Natural killer cell treated with Interleukin-12 subunit alpha and Interleukin-12 subunit beta and Interleukin-15 and Interleukin-18, amount 100 ng/mL, for 72 hours (primary cell): Measurements from ENCODE around the gene SEC61G. TPM values are rescaled to one million over a fixed set of nuclear protein-coding genes. Genes with fewer than 3 reads are reported as not detected.

ENCODE experiments used
- ATAC-seq, 2 donors: fragments of 150-1000 bp; cut with Tn5 transposase in 1 of 2; sonication (Bioruptor Pico), chemical (Tn5 transposase) in 1 of 2; 2 replicates each; pipeline ENCODE4 v1.10.0; 2021
- DNase-seq: peaks from one replicate; pipeline ENCODE4 v3.0.0; 2022; ENCODE audit warnings: low spot score
- H3K27ac Mint-ChIP-seq, 2 donors: 1 replicate in 1 of 2; 2 replicates in 1 of 2; pipeline ENCODE4 v1.8.0; 2022; ENCODE audit warnings: mixed read lengths in 2 of 2, mild to moderate bottlenecking in 1 of 2, moderate library complexity in 1 of 2
- H3K27me3 Mint-ChIP-seq, 2 donors: 1 replicate in 1 of 2; 2 replicates in 1 of 2; pipeline ENCODE4 v1.8.0; 2022; ENCODE audit warnings: mixed read lengths in 2 of 2
- H3K36me3 Mint-ChIP-seq: one replicate; pipeline ENCODE4 v1.8.0; 2022; ENCODE audit warnings: mixed read lengths
- H3K4me1 Mint-ChIP-seq, 2 donors: 1 replicate in 1 of 2; 2 replicates in 1 of 2; pipeline ENCODE4 v1.8.0; 2022; ENCODE audit warnings: low read depth in 2 of 2, mixed read lengths in 2 of 2, mild to moderate bottlenecking in 1 of 2
- H3K4me3 Mint-ChIP-seq: one replicate; pipeline ENCODE4 v1.8.0; 2022; ENCODE audit warnings: mixed read lengths
- H3K9me3 Mint-ChIP-seq: 2 replicates; pipeline ENCODE4 v1.8.0; 2022; ENCODE audit warnings: mixed read lengths
- total RNA-seq, 2 donors: library from RNA; stranded (reverse); gene quantifications; one replicate each; pipeline ENCODE4 v1.2.3, GENCODE V29; 2022

Gene SEC61G
- total RNA-seq, 2 donors from 2014 or later, result 125 to 229 TPM

- no peaks in the 10 kb centered on the region for H3K4me1 Mint-ChIP-seq
- H3K36me3 Mint-ChIP-seq, result no peaks in the 10 kb centered on the region
- H3K9me3 Mint-ChIP-seq, result peaks cover 6% of the 10 kb centered on the region
- no peak for ATAC-seq
- no peak overlapping the region for H3K27ac Mint-ChIP-seq
- no peaks in the 10 kb centered on the region for H3K27me3 Mint-ChIP-seq
- no peak for DNase-seq
- no peak overlapping the region for H3K4me3 Mint-ChIP-seq
Measured at GRCh38 chr7:54728411-54728810, 30.6 kb downstream of the SEC61G start.

GRCh38 chr7:54725255-54725654 is 33.8 kb downstream of the SEC61G start:
- ATAC-seq, result no peak
- H3K27me3 Mint-ChIP-seq, result peaks cover 0 to 2% of the 10 kb centered on the region in 2 donors
- peaks cover 6% of the 10 kb centered on the region for H3K9me3 Mint-ChIP-seq
- H3K4me3 Mint-ChIP-seq, result no peak overlapping the region
- H3K36me3 Mint-ChIP-seq, result no peaks in the 10 kb centered on the region
- peaks cover 0 to 5% of the 10 kb centered on the region in 2 donors for H3K4me1 Mint-ChIP-seq
- H3K27ac Mint-ChIP-seq, result no peak overlapping the region
- DNase-seq, result no peak

GRCh38 chr7:54722502-54722901 is 36.5 kb downstream of the SEC61G start:
- no peak overlapping the region for H3K27ac Mint-ChIP-seq
- peaks cover 9% of the 10 kb centered on the region for H3K9me3 Mint-ChIP-seq
- no peaks in the 10 kb centered on the region for H3K36me3 Mint-ChIP-seq
- peaks cover 0 to 5% of the 10 kb centered on the region in 2 donors for H3K4me1 Mint-ChIP-seq
- H3K4me3 Mint-ChIP-seq, result no peak overlapping the region
- no peak for ATAC-seq
- H3K27me3 Mint-ChIP-seq, result peaks cover 0 to 2% of the 10 kb centered on the region in 2 donors
- DNase-seq, result no peak

GRCh38 chr7:54722026-54722425 is 37.0 kb downstream of the SEC61G start:
- Mint-ChIP-seq H3K27me3 (peaks cover 0 to 2% of the 10 kb centered on the region in 2 donors), H3K9me3 (peaks cover 9% of the 10 kb centered on the region), H3K4me1 (peaks cover 0 to 5% of the 10 kb centered on the region in 2 donors), H3K4me3 (no peak overlapping the region), H3K36me3 (no peaks in the 10 kb centered on the region), H3K27ac (no peak overlapping the region)
- ATAC-seq, result no peak
- no peak for DNase-seq

GRCh38 chr7:54719974-54720373 is 39.0 kb downstream of the SEC61G start:
- Mint-ChIP-seq H3K4me3 (no peak overlapping the region), H3K4me1 (peaks cover 0 to 5% of the 10 kb centered on the region in 2 donors), H3K36me3 (no peaks in the 10 kb centered on the region), H3K9me3 (peaks cover 10% of the 10 kb centered on the region), H3K27ac (no peak overlapping the region), H3K27me3 (peaks cover 0 to 2% of the 10 kb centered on the region in 2 donors)
- DNase-seq, result no peak
- no peak for ATAC-seq

- Mint-ChIP-seq H3K4me1 (peaks cover 0 to 5% of the 10 kb centered on the region in 2 donors), H3K9me3 (peaks cover 12% of the 10 kb centered on the region), H3K27ac (no peak overlapping the region), H3K27me3 (peaks cover 0 to 2% of the 10 kb centered on the region in 2 donors), H3K4me3 (no peak overlapping the region), H3K36me3 (no peaks in the 10 kb centered on the region)
- DNase-seq, result no peak
- ATAC-seq, result peak in 1 of 2 donors; percentile 31
Measured at GRCh38 chr7:54719425-54719824, 39.6 kb downstream of the SEC61G start.

- ATAC-seq (no peak), DNase-seq (no peak)
- Mint-ChIP-seq H3K9me3 (peaks cover 13% of the 10 kb centered on the region), H3K27ac (no peak overlapping the region), H3K27me3 (peaks cover 0 to 8% of the 10 kb centered on the region in 2 donors), H3K4me3 (no peak overlapping the region), H3K36me3 (peaks cover 4% of the 10 kb centered on the region), H3K4me1 (no peaks in the 10 kb centered on the region)
Measured at GRCh38 chr7:54712820-54713219, 46.2 kb downstream of the SEC61G start.

- no peak overlapping the region for H3K4me3 Mint-ChIP-seq
- no peak for DNase-seq
- H3K27ac Mint-ChIP-seq, result no peak overlapping the region
- H3K9me3 Mint-ChIP-seq, result peaks cover 13% of the 10 kb centered on the region
- no peaks in the 10 kb centered on the region for H3K4me1 Mint-ChIP-seq
- peaks cover 0 to 8% of the 10 kb centered on the region in 2 donors for H3K27me3 Mint-ChIP-seq
- no peak for ATAC-seq
- peaks cover 4% of the 10 kb centered on the region for H3K36me3 Mint-ChIP-seq
Measured at GRCh38 chr7:54711900-54712595, 47.0 kb downstream of the SEC61G start.

- no peak overlapping the region for H3K27ac Mint-ChIP-seq
- H3K4me1 Mint-ChIP-seq, result no peaks in the 10 kb centered on the region
- peaks cover 4% of the 10 kb centered on the region for H3K36me3 Mint-ChIP-seq
- ATAC-seq (no peak), DNase-seq (no peak)
- H3K27me3 Mint-ChIP-seq, result peaks cover 0 to 8% of the 10 kb centered on the region in 2 donors
- no peak overlapping the region for H3K4me3 Mint-ChIP-seq
- peaks cover 9% of the 10 kb centered on the region for H3K9me3 Mint-ChIP-seq
Measured at GRCh38 chr7:54709283-54709682, 49.7 kb downstream of the SEC61G start.

- H3K36me3 Mint-ChIP-seq, result peaks cover 4% of the 10 kb centered on the region
- DNase-seq, result no peak
- H3K9me3 Mint-ChIP-seq, result peaks cover 6% of the 10 kb centered on the region
- H3K27me3 Mint-ChIP-seq, result peaks cover 0 to 8% of the 10 kb centered on the region in 2 donors
- no peak overlapping the region for H3K4me3 Mint-ChIP-seq
- ATAC-seq, result no peak
- H3K27ac Mint-ChIP-seq, result no peak overlapping the region
- no peaks in the 10 kb centered on the region for H3K4me1 Mint-ChIP-seq
Measured at GRCh38 chr7:54705436-54705835, 53.6 kb downstream of the SEC61G start.

- Mint-ChIP-seq H3K4me1 (no peaks in the 10 kb centered on the region), H3K36me3 (peaks cover 4% of the 10 kb centered on the region), H3K27ac (no peak overlapping the region), H3K27me3 (peaks cover 0 to 8% of the 10 kb centered on the region in 2 donors), H3K9me3 (peaks cover 6% of the 10 kb centered on the region), H3K4me3 (no peak overlapping the region)
- DNase-seq, result no peak
- no peak for ATAC-seq
Measured at GRCh38 chr7:54704851-54705250, 54.2 kb downstream of the SEC61G start.

Other genes with a start within 250 kb of the SEC61G start
- gene VSTM2A, start 216.8 kb downstream of the SEC61G start, total RNA-seq, result not detected